Measurements from ENCODE around the gene CDK12.
"Not testable (repeated sequence)": the region's sequence is repeated elsewhere in the genome, so short reads cannot be mapped to it uniquely, and the experiment has no call there.

CDK12 gene

GRCh38 chr17:39533891-39534290, 72.6 kb downstream of the CDK12 start:
- Mint-ChIP-seq H3K4me1 (peaks cover 18% of the 10 kb centered on the region), H3K27ac (no peak overlapping the region), H3K36me3 (peaks cover 4% of the 10 kb centered on the region), H3K9me3 (no peaks in the 10 kb centered on the region), H3K4me3 (no peak overlapping the region), H3K27me3 (no peaks in the 10 kb centered on the region)

- H3K9me3 Mint-ChIP-seq = no peaks in the 10 kb centered on the region
- H3K27ac Mint-ChIP-seq = peak overlapping the region; percentile 60
- no peaks in the 10 kb centered on the region for H3K27me3 Mint-ChIP-seq
- no peak overlapping the region for H3K4me3 Mint-ChIP-seq
- peaks cover 4% of the 10 kb centered on the region for H3K36me3 Mint-ChIP-seq
- peaks cover 23% of the 10 kb centered on the region for H3K4me1 Mint-ChIP-seq
These were observed 73.6 kb downstream of the CDK12 start for GRCh38 chr17:39534768-39535405.

GRCh38 chr17:39536468-39536867, 75.2 kb downstream of the CDK12 start:
- H3K27ac Mint-ChIP-seq = no peak overlapping the region
- no peaks in the 10 kb centered on the region for H3K27me3 Mint-ChIP-seq
- H3K4me1 Mint-ChIP-seq = peaks cover 20% of the 10 kb centered on the region

GRCh38 chr17:39537364-39537763, 76.1 kb downstream of the CDK12 start:
- H3K9me3 Mint-ChIP-seq, H3K27ac Mint-ChIP-seq, H3K27me3 Mint-ChIP-seq, H3K36me3 Mint-ChIP-seq, H3K4me3 Mint-ChIP-seq: not testable (repeated sequence)
- H3K4me1 Mint-ChIP-seq = peaks cover 18% of the 10 kb centered on the region

More at GRCh38 chr17:39536468-39536867, 75.2 kb downstream of the CDK12 start:
- Mint-ChIP-seq H3K9me3 (no peaks in the 10 kb centered on the region), H3K4me3 (no peak overlapping the region), H3K36me3 (peaks cover 3% of the 10 kb centered on the region)

- H3K4me3 Mint-ChIP-seq = no peak overlapping the region
- H3K27me3 Mint-ChIP-seq = no peaks in the 10 kb centered on the region
- H3K4me1 Mint-ChIP-seq = peaks cover 18% of the 10 kb centered on the region
- no peak overlapping the region for H3K27ac Mint-ChIP-seq
- H3K9me3 Mint-ChIP-seq = no peaks in the 10 kb centered on the region
- no peaks in the 10 kb centered on the region for H3K36me3 Mint-ChIP-seq
These were observed 77.6 kb downstream of the CDK12 start for GRCh38 chr17:39538866-39539265.

GRCh38 chr17:39540611-39541010, 79.3 kb downstream of the CDK12 start:
- no peak overlapping the region for H3K4me3 Mint-ChIP-seq
- H3K4me1 Mint-ChIP-seq = peaks cover 18% of the 10 kb centered on the region
- H3K27ac Mint-ChIP-seq = no peak overlapping the region
- peaks cover 2% of the 10 kb centered on the region for H3K36me3 Mint-ChIP-seq
- H3K9me3 Mint-ChIP-seq = no peaks in the 10 kb centered on the region
- no peaks in the 10 kb centered on the region for H3K27me3 Mint-ChIP-seq

- H3K4me1 Mint-ChIP-seq = peaks cover 15% of the 10 kb centered on the region
- H3K4me3 Mint-ChIP-seq = no peak overlapping the region
- peaks cover 6% of the 10 kb centered on the region for H3K36me3 Mint-ChIP-seq
- no peaks in the 10 kb centered on the region for H3K9me3 Mint-ChIP-seq
- H3K27ac Mint-ChIP-seq = no peak overlapping the region
- no peaks in the 10 kb centered on the region for H3K27me3 Mint-ChIP-seq
These were observed 80.4 kb downstream of the CDK12 start for GRCh38 chr17:39541652-39542051.

- H3K4me3 Mint-ChIP-seq = no peak overlapping the region
- peaks cover 10% of the 10 kb centered on the region for H3K4me1 Mint-ChIP-seq
- no peak overlapping the region for H3K27ac Mint-ChIP-seq
- no peaks in the 10 kb centered on the region for H3K27me3 Mint-ChIP-seq
- H3K36me3 Mint-ChIP-seq = peaks cover 6% of the 10 kb centered on the region
- H3K9me3 Mint-ChIP-seq = no peaks in the 10 kb centered on the region
These were observed 81.9 kb downstream of the CDK12 start for GRCh38 chr17:39543176-39543575.

GRCh38 chr17:39543664-39544063, 82.4 kb downstream of the CDK12 start:
- Mint-ChIP-seq H3K4me1 (peaks cover 7% of the 10 kb centered on the region), H3K36me3 (peaks cover 6% of the 10 kb centered on the region), H3K4me3 (no peak overlapping the region), H3K27me3 (no peaks in the 10 kb centered on the region), H3K27ac (no peak overlapping the region), H3K9me3 (no peaks in the 10 kb centered on the region)

- not testable (repeated sequence) for H3K9me3 Mint-ChIP-seq, H3K27ac Mint-ChIP-seq, H3K4me3 Mint-ChIP-seq, H3K36me3 Mint-ChIP-seq, H3K4me1 Mint-ChIP-seq, H3K27me3 Mint-ChIP-seq
These were observed 83.1 kb downstream of the CDK12 start for GRCh38 chr17:39544361-39544760.

- Mint-ChIP-seq H3K27ac (no peak overlapping the region), H3K36me3 (peaks cover 16% of the 10 kb centered on the region), H3K27me3 (no peaks in the 10 kb centered on the region), H3K4me1 (no peaks in the 10 kb centered on the region), H3K9me3 (no peaks in the 10 kb centered on the region), H3K4me3 (no peak overlapping the region)
These were observed 86.6 kb downstream of the CDK12 start for GRCh38 chr17:39547713-39548478.

GRCh38 chr17:39548494-39549225, 87.4 kb downstream of the CDK12 start:
- H3K36me3 Mint-ChIP-seq = peaks cover 18% of the 10 kb centered on the region
- H3K9me3 Mint-ChIP-seq = no peaks in the 10 kb centered on the region
- H3K27ac Mint-ChIP-seq = no peak overlapping the region
- no peaks in the 10 kb centered on the region for H3K4me1 Mint-ChIP-seq
- H3K4me3 Mint-ChIP-seq = no peak overlapping the region
- H3K27me3 Mint-ChIP-seq = no peaks in the 10 kb centered on the region

- Mint-ChIP-seq H3K4me3 (no peak overlapping the region), H3K27ac (no peak overlapping the region), H3K4me1 (no peaks in the 10 kb centered on the region), H3K27me3 (no peaks in the 10 kb centered on the region), H3K36me3 (peaks cover 17% of the 10 kb centered on the region), H3K9me3 (no peaks in the 10 kb centered on the region)
These were observed 88.7 kb downstream of the CDK12 start for GRCh38 chr17:39549747-39550573.

- Mint-ChIP-seq H3K4me3 (no peak overlapping the region), H3K27me3 (no peaks in the 10 kb centered on the region), H3K9me3 (no peaks in the 10 kb centered on the region), H3K27ac (no peak overlapping the region), H3K4me1 (no peaks in the 10 kb centered on the region), H3K36me3 (peaks cover 17% of the 10 kb centered on the region)
These were observed 90.6 kb downstream of the CDK12 start for GRCh38 chr17:39551879-39552278.

- H3K27ac Mint-ChIP-seq = no peak overlapping the region
- H3K4me1 Mint-ChIP-seq = no peaks in the 10 kb centered on the region
- H3K36me3 Mint-ChIP-seq = peaks cover 20% of the 10 kb centered on the region
- H3K27me3 Mint-ChIP-seq = no peaks in the 10 kb centered on the region
- no peak overlapping the region for H3K4me3 Mint-ChIP-seq
- H3K9me3 Mint-ChIP-seq = no peaks in the 10 kb centered on the region
These were observed 92.2 kb downstream of the CDK12 start for GRCh38 chr17:39553341-39553945.

Data from activated naive CD4-positive, alpha-beta T cell treated with anti-CD3 and anti-CD28 coated beads, Interleukin-2, amount 50 U/mL, for 24 hours (primary cell).